GM12873 (cell line): ENCODE data around the gene SLIT3.

Source experiments
- CTCF ChIP-seq: IDR thresholded peaks from 2 replicates; pipeline ENCODE4 v1.5.1; 2012; ENCODE audit warnings: low read depth, mild to moderate bottlenecking, moderate library complexity, low read length, control low read depth; ENCODE audit not compliant: insufficient read depth; ENCODE audit errors: missing control alignments

Gene SLIT3

GRCh38 chr5:168798065-168799023 is 502.6 kb downstream of the SLIT3 start:
- TF ChIP-seq CTCF, result no peak

GRCh38 chr5:168796593-168797580 is 504.1 kb downstream of the SLIT3 start:
- TF ChIP-seq CTCF, result no peak

- TF ChIP-seq CTCF, result no peak
These were observed 504.9 kb downstream of the SLIT3 start for GRCh38 chr5:168796000-168796399.

GRCh38 chr5:168793841-168794837 is 506.8 kb downstream of the SLIT3 start:
- no peak for TF ChIP-seq CTCF

GRCh38 chr5:168792678-168793077 is 508.3 kb downstream of the SLIT3 start:
- TF ChIP-seq CTCF, result no peak

GRCh38 chr5:168790671-168791250 is 510.2 kb downstream of the SLIT3 start:
- no peak for TF ChIP-seq CTCF
